Stimulated activated CD4-positive, alpha-beta T cell treated with anti-CD3 and anti-CD28 coated beads, Interleukin-2, amount 100 ng/mL, for 4 hours (primary cell): ENCODE data around the gene DDHD1.

ENCODE experiments used
- DNase-seq: peaks from one replicate; pipeline ENCODE4 v3.0.0-alpha.2; 2020; ENCODE audit warnings: low read depth

Gene DDHD1

DNA sequence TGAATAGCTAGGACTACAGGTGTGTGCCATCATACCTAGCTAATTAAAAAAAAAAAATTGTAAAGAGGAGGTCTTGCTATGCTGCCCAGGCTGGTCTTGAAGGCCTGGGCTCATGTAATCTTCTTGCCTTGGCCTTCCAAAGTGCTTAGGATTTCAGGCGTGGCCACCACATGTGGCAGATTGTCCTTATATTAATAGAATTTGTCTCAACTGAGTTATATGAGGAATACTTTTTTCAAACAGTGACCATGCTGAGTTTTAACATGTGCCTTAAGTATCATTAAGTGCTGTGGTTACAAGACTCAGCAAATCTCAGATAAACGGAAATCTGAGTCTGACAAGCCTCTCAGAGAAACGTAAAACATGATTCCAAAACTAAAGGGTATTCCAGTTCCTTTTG is 119.1 kb downstream of the DDHD1 start:
- DNase-seq = no peak

DNA sequence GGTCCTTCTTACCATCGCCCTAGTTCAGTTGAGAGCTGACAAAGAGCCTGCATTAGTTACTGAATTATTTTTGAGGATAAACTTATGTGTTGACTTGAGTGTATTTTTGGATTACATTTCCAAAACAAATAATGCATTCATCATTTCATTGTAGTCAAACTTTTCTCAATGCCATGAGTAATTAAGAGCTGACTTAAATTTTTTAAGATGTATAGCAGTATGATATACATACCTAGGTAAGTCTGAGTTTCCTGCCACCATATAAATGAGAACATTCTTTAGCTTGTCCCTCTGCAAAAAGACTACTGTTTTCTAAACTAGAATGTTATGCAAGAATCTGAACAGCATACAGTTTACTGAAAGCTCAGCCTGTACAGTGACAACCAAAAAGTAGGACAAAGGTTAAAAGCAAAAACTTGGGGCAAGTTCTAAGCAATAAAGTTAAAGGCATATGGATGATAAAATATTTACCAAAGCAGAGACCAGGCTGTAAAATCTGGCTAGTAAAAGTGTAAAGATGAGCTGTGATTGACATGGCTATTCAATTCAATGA is 120.2 kb downstream of the DDHD1 start:
- DNase-seq = no peak

DNA sequence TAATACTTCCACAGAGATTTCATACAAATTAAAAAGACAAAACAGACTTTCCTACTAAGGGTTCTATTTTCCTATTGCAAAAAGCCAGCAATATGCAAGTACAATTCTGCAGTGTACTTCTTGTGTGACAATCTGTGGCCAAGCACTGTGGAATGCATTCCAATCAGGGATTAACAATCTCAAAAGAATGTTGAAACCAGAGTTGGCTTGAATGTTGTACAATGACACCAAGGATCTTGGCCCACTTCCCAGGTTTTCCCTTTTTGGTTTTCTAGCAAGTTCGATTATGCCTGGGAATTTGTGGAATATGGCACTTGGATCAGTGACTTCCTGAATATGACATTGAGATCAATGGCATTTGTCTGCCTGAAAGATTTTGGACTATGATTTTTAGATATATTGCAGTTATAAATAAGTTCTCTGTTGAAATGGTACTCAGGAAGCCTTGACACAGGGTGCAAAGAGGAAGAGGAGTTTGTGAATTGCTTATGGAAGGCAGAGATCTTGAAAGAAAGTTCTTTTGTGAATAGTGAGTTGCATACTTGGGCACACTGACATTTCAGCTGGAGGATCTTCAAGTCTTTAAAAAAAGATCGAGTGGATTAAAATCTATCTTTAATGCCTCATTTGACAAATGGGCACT is 120.8 kb downstream of the DDHD1 start:
- no peak for DNase-seq

DNA sequence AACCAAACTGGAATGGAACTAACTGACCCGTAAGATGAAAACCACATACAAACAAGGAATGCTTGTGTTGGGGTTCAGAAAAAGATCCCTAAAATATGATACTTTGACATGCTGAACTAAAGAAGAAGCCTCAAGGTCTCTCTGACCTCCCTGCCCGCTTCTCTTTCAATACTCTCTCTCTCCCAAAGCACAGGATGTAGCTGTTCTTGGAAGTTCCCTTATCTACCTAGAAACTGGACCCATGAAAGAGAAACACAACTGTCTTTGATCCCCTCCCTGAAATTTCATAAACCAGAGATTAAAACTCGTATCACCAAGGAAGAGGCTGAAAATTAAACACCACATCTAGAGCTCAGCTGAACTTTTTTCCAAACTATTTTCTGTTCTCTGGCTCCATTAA is 125.6 kb downstream of the DDHD1 start:
- no peak for DNase-seq

DNA sequence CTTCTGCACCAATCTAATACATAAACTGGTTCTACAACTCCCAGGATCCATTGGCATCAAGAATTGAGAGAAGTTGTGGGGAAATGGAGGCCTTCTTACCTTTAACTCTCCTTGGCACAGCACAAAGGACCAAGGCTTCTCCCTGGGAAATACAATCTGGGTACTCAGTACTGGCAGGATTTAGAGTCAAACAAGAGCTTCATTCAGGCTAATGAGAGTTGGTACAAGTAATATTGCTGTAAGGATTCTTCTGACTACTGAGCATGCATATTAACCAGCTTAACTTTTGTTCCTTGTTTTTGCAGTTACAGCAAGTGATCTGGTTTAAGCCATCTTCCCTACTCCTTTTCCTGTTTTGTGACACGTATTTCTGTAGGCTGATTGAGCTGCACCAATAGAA is 126.1 kb downstream of the DDHD1 start:
- DNase-seq = no peak

DNA sequence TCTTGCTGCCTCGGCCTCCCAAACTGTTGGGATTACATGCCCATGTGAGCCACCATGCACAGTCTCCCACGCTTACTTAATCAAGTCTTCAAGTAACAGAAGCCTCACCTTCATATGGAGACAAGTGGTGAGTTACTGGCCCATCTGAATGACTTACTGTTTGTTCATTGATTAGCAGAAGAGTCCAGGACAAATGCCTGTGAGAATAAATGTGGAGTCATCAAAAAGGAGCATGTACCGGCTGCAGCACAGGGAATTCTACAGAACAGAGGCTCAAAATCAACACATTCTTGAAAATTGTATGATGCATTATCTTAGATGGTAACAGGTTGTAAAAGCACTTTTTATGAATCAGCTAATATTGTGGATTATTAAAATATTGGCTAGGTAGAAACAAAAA is 129.8 kb downstream of the DDHD1 start:
- DNase-seq = no peak

DNA sequence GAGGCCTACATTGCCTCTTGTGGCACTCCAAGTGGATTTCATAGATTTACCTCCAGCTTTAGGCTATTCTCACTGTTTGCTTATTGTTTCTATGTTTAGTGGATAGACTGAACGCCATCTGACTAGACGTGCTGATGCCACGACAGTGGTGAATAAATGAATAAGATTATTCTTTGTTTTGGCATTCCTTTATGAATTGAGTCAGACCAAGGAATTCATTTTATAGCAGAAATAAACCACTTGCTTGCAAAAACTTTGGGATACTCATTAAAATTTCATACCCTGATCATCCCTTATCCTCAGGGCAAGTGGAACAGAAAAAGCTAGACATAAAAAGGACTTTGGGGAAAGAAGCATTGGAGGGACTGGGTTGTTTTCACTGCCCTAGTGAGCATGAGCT is 130.5 kb downstream of the DDHD1 start:
- no peak for DNase-seq

DNA sequence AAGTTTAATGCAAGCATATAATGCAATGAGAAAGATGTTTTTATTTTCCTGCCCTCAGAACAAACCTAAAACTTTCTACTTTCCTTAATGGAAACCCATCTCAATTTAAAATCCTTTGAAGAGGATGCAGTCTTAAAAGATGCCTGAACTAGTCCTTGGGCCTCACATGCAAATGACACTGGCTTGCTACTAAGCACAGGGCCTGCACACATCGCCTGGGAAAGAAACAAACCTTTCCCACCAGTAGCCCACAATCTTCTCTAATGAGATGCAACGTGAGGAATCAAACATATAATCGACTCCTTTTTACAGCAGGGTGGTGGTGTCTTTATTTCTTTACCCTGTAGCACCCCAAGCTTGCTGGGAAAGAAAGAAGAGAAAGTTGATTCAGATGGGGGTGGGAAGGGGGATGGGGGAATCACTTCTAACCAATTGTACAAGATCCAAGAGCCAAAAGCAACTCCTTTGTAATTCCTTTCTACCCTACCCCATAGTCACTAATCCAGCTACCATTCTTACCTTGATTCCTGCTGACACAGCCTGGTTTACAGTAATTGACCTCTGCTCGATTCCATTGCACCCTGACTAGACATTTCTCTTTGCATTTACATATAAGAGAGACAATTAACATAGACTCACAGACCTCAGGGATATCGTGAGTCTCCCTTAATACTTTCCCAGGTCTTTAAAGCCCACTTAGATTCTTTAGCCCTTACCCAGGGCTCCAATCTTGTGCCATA is 132.8 kb downstream of the DDHD1 start:
- DNase-seq = no peak

DNA sequence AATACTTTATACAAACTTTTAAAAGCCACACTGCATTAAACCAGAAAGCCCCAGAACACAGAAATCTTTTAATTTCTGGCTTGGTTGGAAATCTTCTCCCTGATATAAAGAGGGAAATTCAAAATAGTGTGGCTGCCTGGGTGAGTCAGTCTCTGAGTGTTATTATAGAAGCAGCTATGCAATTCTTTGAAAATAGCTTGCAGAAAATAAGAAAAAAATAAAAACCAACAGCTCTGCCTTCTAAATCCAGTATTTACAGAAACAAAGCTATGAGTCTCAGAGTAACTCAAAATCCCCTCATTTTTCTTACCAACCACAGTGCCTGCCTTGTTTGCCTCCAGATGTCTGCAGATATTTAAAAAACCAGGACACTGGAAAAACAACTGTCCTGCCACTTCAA is 133.7 kb downstream of the DDHD1 start:
- DNase-seq = no peak

DNA sequence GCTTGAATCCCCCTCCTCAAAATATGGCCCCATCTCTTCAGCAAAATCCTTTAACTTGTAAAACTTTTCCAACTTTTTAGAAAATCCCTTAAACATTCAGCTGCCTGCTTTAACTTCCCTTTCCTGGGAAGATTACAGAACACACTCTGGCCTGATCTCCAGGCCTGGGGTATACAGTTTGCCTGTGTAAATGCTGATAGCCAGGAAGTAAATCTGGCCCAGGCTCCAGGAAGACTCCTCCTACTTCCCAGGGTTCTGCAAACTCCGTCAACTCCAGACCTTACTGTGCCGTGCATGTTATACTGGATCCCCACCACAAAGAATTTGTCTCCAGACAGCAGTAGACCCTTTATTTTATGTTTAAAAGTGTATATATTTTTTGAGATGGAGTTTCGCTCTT is 135.3 kb downstream of the DDHD1 start:
- no peak for DNase-seq

DNA sequence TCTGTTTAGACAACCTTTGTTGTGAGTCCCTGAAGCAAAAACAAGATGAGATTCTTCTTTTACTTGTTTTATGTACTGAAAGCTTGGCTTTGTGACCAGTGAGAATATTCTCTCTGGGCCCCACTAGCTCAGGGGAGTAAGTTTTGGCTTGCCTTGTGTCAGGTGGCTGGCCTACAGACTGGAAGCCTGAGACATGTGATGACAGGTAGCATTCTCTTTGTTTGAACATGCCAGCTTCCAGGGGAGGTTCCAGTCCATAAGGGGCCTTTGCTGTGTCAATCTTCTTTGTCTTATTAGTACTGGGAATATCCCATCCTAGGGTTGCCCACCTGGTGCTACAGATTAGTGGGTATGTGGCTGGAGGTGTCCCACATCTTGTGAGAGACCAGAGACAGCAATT is 136.2 kb downstream of the DDHD1 start:
- no peak for DNase-seq

DNA sequence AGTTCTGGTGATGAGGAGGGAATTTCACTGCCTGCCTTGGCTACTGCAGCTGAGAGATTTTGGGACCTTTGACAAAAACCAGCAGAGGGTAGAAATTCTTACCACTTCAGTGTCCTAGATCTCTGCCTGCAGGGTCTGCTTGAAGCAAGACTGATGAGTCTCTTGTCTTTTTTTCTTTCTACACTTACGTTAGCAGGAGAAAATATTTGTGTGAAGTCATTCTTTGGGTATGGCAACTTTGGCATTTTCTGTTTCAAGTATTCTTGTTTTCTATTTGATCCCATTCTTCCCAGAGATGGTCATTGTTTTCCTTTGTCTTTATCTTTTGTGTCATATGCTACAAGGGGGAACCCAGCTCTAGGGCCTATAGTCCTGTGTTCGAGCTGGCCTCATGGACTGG is 136.6 kb downstream of the DDHD1 start:
- no peak for DNase-seq

DNA sequence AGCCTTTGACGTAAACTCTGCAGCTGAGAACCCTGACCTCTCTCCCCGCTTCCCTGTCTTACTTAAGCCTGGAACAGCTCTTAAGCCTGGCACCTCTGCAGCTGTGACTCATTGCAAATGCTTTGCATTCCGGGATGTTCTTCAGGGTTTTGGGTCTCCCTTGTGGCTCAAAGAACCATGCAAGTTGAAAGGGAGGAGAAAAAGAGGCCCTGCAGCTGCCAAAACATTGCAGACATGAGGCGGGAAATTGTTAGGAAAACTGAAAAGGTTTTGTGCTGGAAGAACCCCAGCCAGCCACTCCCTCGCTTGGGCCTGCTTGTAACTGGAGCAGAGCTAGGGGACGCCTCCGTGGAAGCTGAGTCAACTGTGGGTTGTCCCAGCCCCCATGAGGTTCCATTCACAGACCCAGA is 142.1 kb downstream of the DDHD1 start:
- no peak for DNase-seq

DNA sequence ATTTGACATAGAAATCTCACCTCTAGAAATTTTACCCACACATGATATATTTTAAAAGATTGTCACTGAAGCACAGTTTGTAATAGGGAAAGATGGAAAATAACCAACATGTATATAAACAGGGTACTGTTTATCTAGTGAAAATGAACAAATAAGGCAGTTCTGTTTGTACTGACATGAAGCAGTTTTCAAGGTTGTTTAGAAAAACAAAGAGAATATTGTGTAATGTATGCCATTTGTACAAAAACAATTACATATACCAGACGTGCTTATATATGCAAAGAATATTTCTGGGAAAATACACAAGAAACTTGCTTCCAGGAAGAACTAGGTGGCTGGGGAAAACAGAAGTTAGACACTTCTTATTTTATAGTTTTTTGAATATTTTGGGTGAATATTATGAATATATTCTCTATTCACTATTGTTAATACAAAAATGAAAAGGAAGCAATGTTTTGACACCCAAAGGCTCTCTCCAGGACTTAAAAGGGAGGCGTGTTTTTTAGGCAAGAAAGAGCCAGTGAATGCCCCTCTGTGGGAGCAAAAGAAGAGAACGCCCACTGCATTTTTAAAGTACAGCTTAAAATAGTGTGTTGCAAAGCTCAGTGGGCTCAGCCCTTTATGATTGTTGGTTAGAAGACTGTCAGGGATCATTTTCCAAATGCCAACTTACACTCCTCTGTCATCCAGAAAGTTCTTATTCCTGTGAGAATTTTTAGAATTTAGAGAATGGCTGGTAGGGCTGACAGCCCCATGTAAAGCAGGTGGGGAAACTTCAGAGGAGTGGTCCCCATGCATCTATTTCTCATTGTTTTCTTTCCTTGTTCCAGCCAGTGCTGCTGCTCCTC is 142.7 kb downstream of the DDHD1 start:
- DNase-seq = no peak

DNA sequence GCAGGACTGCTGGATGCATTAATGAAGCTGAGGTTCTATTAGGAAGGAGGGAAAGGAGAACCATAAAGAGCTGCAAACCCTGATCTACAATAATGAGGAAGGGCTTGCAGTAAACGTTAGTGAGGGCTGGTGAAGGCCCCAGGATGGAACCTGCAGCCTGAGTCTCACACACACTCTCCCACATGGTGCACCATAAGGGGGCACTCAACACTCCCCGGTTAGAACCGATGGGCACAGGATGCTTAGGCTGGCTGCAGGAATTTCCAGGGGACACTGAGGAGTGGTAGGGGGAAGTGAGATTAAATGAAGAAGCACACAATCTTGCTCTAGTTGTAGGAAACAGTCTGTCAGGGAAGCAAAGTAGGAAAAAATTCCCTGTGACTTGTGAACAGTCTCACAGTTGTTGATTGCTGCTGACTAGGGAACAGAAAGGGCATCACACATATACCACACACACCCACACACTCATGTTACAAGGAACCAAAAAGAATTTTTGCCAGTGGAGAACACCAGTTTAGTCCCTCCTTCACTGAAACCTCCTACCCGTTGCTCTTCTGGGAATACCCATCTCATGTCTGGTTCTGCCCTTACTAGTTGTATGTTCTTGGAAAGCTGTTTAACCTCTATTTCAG is 146.1 kb downstream of the DDHD1 start:
- DNase-seq = no peak

DNA sequence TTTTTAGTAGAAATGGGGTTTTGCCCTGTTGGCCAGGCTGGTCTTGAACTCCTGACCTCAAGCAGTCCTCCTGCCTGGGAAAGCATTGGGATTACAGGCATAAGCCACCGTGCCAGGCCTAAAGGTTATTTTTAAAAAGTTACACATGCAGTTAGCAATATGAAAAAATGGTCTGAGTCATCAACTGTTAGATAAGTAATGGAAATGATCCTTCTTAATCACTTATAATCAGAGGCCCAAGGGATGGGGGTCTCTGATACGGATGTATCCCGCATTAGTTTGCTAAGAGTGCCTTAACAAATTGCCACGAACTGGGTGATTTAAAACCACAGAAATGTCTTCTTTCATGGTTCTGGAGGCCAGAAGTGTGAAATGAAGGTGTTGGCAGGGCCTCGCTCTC is 148.1 kb downstream of the DDHD1 start:
- DNase-seq = no peak

DNA sequence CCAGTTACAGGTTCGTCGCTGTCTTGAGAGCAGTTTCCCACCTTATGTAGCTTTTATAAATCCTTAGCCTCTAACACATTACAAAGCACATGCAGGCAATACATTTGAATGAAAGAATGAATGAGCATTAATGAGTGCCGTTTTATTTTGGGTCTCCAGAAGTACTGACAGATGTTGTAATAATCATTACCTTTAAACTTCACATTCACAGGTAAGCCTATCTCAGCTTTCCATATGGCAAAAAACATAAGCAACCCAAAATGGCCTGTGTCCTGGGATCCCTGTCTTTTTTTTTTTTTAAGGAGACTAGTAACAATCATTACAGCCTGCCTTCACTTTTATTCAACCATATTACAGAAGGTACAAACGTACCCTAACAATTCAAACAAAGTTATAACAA is 149.3 kb downstream of the DDHD1 start:
- no peak for DNase-seq

DNA sequence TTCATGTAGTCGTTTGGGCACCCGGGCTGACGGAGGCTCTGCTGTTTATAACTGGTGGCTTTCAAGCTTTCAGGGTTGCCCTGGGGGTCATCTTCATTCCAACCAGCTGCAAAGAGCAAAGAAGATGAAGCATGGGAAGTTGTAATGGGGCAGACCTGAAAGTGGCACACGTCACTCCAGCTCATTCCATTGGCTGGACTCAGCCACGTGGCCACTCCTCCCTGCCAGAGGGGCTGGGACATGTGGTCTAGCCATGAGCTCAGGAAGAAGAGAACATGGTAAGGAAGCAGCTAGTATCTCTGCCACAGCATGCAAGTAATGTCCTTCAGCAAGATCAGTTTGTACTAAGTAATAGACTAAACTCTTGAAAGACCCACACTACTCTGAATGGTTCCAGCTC is 150.5 kb downstream of the DDHD1 start:
- no peak for DNase-seq

DNA sequence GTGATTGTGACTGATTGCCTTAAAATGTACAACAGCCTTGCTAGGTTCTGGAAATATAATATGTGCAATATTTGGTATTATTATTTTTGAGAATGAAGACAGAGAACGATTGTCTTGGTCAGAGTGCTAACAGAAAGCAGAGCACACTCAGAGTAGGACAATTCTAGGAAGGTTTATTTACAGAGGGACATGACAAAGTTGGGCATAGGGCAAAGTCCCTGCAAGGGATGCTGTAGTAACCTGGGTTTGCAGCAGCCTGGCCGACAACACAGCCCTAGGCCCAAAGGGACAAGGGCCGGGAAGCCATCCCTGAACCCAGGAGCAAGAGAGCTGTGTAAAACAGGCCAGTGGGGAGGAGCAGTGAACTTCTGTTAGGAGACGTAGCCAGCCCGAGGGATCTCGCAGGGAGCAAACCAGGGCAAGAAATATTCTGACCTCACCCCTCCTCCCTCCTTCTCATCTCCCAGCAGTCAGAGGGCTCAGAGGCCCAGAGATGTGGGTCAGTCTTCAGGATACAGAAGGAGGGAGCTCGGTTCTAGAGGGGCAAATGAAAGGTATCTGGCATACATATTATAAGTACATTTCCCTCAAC is 151.2 kb downstream of the DDHD1 start:
- DNase-seq = no peak

DNA sequence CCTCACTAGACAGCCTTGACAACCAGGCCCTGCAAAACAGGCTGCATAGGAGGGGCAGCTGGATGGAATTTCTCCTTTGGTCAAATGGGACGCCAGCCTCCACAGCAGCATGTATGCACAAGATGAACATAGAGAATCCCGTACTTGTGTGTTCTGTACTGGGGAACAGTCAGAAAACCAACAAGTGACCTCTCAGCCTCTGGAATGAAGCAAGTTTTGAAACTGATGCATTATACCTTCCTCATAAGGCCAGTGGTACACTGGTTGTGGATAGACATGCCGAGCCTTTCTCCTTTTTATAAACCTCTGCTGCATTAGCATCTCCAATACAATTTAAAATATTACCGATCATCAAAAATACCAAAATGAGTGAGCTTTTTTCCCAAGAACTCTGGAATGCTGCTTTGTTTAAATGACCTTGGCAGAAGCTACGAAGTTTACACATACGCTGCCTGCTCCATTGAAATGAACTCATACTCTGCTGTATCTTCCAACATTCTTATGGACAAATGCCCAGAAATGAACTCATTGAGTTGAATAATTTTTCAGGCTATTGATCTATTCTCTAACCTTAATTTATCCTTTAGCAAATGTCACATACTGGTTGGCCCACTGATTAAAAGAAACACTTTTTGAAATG is 154.6 kb downstream of the DDHD1 start:
- no peak for DNase-seq

DNA sequence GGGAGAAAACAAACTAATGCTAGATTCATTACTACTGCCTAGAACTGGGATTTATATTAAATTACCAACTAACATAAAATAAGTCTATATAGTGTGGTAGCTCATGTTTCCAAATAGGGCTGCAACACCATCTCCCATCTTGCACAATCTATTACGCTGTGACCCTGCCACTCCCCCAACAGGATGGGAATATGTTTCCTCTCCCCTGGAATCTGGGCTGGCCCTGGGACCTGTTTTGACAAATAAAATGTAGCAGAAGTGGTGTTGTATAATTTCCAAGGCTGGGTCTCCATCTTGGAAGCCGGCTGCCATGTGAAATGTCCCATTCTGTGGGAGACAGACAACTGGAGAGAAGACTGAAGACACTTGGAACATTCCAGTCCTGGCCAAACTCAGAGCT is 156.6 kb downstream of the DDHD1 start:
- DNase-seq = no peak

DNA sequence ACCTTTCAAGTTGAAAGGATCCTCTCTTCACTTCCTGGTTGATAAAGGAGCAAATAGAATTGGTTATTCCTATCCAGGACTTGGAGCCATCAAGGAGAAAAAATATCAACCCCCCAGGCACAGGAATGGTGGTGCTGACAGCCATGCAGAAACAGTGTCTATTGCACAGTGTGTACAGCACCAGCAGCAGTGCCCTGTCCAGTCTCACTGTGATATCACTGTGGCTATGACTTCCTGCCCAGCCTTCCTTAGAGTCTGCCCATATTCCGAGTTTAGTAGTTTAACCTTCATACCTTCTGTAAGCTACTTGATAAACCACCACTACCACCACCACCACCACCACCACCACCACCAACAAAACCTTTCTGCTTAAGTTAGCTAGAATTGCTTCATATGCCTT is 157.1 kb downstream of the DDHD1 start:
- DNase-seq = no peak
